H1 (cell line): ENCODE measurements around the gene GMCL1. TPM values are rescaled to one million over a fixed set of nuclear protein-coding genes. Genes with fewer than 3 reads are reported as not detected.

Experiments used
- CTCF ChIA-PET: fragments of 300-600 bp; sonication (Branson Sonifier 250); formaldehyde crosslinking; loops from one replicate; lab custom pipeline; 2021; ENCODE audit not compliant: partially characterized antibody; lab: Charles Lee
- POLR2A ChIA-PET: fragments of 300-600 bp; sonication (Branson Sonifier 250); formaldehyde crosslinking; loops from one replicate; lab custom pipeline; 2021; ENCODE audit warnings: inconsistent platforms; ENCODE audit not compliant: partially characterized antibody; lab: Charles Lee
- DNase-seq, 2 experiments: peaks; one replicate each; pipeline versions ENCODE4 v3.0.0 to v3.0.0-alpha.2; 2010 to 2022; ENCODE audit warnings: low spot score in 2 of 2, low read depth in 1 of 2, mixed read lengths in 1 of 2
- FAIRE-seq: peaks from 2 replicates; lab custom pipeline; 2011; peaks lifted over from hg19 to GRCh38; lab: Jason Lieb, UNC
- H2AFZ ChIP-seq: 2 replicates; pipeline ENCODE4 v1.8.1; 2012; ENCODE audit warnings: low read length, inconsistent platforms
- H2AK5ac ChIP-seq: 2 replicates; pipeline ENCODE4 v1.6.1; 2013; ENCODE audit warnings: low read depth, low read length
- H2BK120ac ChIP-seq: replicated peaks from 2 replicates; pipeline ENCODE3; 2013; ENCODE audit warnings: low read depth, low read length, inconsistent platforms
- H2BK12ac ChIP-seq: 2 replicates; pipeline ENCODE4 v1.6.1; 2013; ENCODE audit warnings: low read depth, low read length
- H2BK15ac ChIP-seq: 2 replicates; pipeline ENCODE4 v1.6.1; 2013; ENCODE audit warnings: low read length
- H2BK20ac ChIP-seq: 2 replicates; pipeline ENCODE4 v1.6.1; 2013; ENCODE audit warnings: low read length
- H2BK5ac ChIP-seq: 2 replicates; pipeline ENCODE4 v1.6.1; 2013; ENCODE audit warnings: low read depth, low read length
- H3K14ac ChIP-seq: 2 replicates; pipeline ENCODE4 v1.6.1; 2013; ENCODE audit warnings: inconsistent platforms; ENCODE audit not compliant: insufficient read length
- H3K18ac ChIP-seq: 2 replicates; pipeline ENCODE4 v1.6.1; 2013; ENCODE audit warnings: low read length; ENCODE audit errors: extremely low read depth
- H3K23ac ChIP-seq: 2 replicates; pipeline ENCODE4 v1.6.1; 2013; ENCODE audit warnings: inconsistent platforms; ENCODE audit not compliant: insufficient read length
- H3K23me2 ChIP-seq: 2 replicates; pipeline ENCODE4 v1.6.1; 2013; ENCODE audit warnings: low read depth, low read length
- H3K27ac ChIP-seq: 2 replicates; pipeline ENCODE4 v1.6.1; 2011; ENCODE audit warnings: low read depth, low read length, inconsistent platforms
- H3K27me3 ChIP-seq, 4 experiments: replicated peaks in 1 of 4; 1 replicate in 1 of 4; 2 replicates in 3 of 4; pipeline versions ENCODE4 v1.6.1 to v1.8.1; 2011 to 2013; ENCODE audit warnings: low read length in 3 of 4, mild to moderate bottlenecking in 3 of 4, inconsistent platforms in 2 of 4, mixed read lengths in 2 of 4, moderate library complexity in 1 of 4; ENCODE audit not compliant: control insufficient read depth in 3 of 4, insufficient read depth in 3 of 4; ENCODE audit errors: extremely low read depth in 1 of 4
- H3K36me3 ChIP-seq, 4 experiments: 2 replicates each; pipeline versions ENCODE4 v1.6.1 to v1.8.1; 2011 to 2013; ENCODE audit warnings: mild to moderate bottlenecking in 4 of 4, low read length in 3 of 4, moderate library complexity in 2 of 4, control low read depth in 1 of 4, inconsistent platforms in 1 of 4; ENCODE audit not compliant: insufficient read depth in 4 of 4, control insufficient read depth in 2 of 4
- H3K4ac ChIP-seq: replicated peaks from 2 replicates; pipeline ENCODE3; 2013; ENCODE audit warnings: low read length, low read depth, mixed read lengths, inconsistent platforms; ENCODE audit not compliant: insufficient read length
- H3K4me1 ChIP-seq, 4 experiments: replicated peaks in 1 of 4; 1 replicate in 1 of 4; 2 replicates in 3 of 4; pipeline versions ENCODE4 v1.6.1 to v1.8.1; 2011 to 2013; ENCODE audit warnings: low read length in 3 of 4, inconsistent platforms in 2 of 4, mixed read lengths in 1 of 4; ENCODE audit not compliant: insufficient read depth in 4 of 4, control insufficient read depth in 3 of 4
- H3K4me2 ChIP-seq, 2 experiments: 2 replicates each; pipeline versions ENCODE4 v1.6.1 to v1.8.1; 2011 to 2013; ENCODE audit warnings: low read depth in 2 of 2, low read length in 2 of 2, control low read depth in 1 of 2, inconsistent platforms in 1 of 2, mild to moderate bottlenecking in 1 of 2; ENCODE audit not compliant: insufficient read depth in 1 of 2
- H3K4me3 ChIP-seq, 4 experiments: fragments of 200-600, 300-600 bp in 1 of 4; sonication (generic), shearing (Covaris generic), sonication (Bioruptor Twin) in 1 of 4; 2 replicates each; pipeline versions ENCODE4 v1.5.1 to v1.8.1; 2011 to 2016; ENCODE audit warnings: low read length in 4 of 4, low read depth in 3 of 4, control low read depth in 2 of 4, inconsistent platforms in 2 of 4, mild to moderate bottlenecking in 2 of 4, mixed read lengths in 1 of 4, moderate library complexity in 1 of 4; ENCODE audit not compliant: insufficient read depth in 2 of 4; ENCODE audit errors: extremely low read depth in 1 of 4
- H3K56ac ChIP-seq: replicated peaks from 2 replicates; pipeline ENCODE3; 2013; ENCODE audit warnings: low read depth, mild to moderate bottlenecking, mixed read lengths, low read length, inconsistent platforms; ENCODE audit not compliant: insufficient read length
- H3K79me1 ChIP-seq: 2 replicates; pipeline ENCODE4 v1.6.1; 2013; ENCODE audit warnings: low read depth, low read length, control low read depth
- H3K79me2 ChIP-seq, 2 experiments: 2 replicates each; pipeline versions ENCODE4 v1.6.1 to v1.8.1; 2012 to 2013; ENCODE audit warnings: low read length in 2 of 2, mild to moderate bottlenecking in 2 of 2, inconsistent platforms in 1 of 2; ENCODE audit not compliant: insufficient read depth in 2 of 2, control insufficient read depth in 1 of 2
- H3K9ac ChIP-seq, 4 experiments: replicated peaks in 1 of 4; 1 replicate in 1 of 4; 2 replicates in 3 of 4; pipeline versions ENCODE4 v1.6.1 to v1.8.1; 2011 to 2013; ENCODE audit warnings: low read depth in 3 of 4, low read length in 3 of 4, control low read depth in 2 of 4, mild to moderate bottlenecking in 2 of 4, moderate library complexity in 2 of 4, inconsistent platforms in 1 of 4; ENCODE audit errors: extremely low read depth in 1 of 4
- H3K9me3 ChIP-seq, 2 experiments: 2 replicates each; pipeline versions ENCODE4 v1.6.1 to v1.8.1; 2012 to 2013; ENCODE audit warnings: mild to moderate bottlenecking in 2 of 2, moderate library complexity in 2 of 2, control low read depth in 1 of 2, inconsistent platforms in 1 of 2, low read depth in 1 of 2, low read length in 1 of 2, mixed read lengths in 1 of 2; ENCODE audit not compliant: insufficient read depth in 2 of 2
- H4K20me1 ChIP-seq, 2 experiments: replicated peaks in 1 of 2; 2 replicates each; pipeline versions ENCODE3 to v1.8.1; 2011 to 2013; ENCODE audit warnings: inconsistent platforms in 2 of 2, low read length in 2 of 2, mild to moderate bottlenecking in 1 of 2; ENCODE audit not compliant: insufficient read depth in 2 of 2, control insufficient read depth in 1 of 2
- H4K5ac ChIP-seq: 2 replicates; pipeline ENCODE4 v1.6.1; 2013; ENCODE audit warnings: low read length, low read depth, mixed read lengths, inconsistent platforms; ENCODE audit not compliant: insufficient read length
- H4K8ac ChIP-seq: 2 replicates; pipeline ENCODE4 v1.8.0; 2013; ENCODE audit warnings: mild to moderate bottlenecking, moderate library complexity, low read length, inconsistent platforms; ENCODE audit not compliant: insufficient read depth; ENCODE audit errors: extremely low read depth
- H4K91ac ChIP-seq: replicated peaks from 2 replicates; pipeline ENCODE3; 2013; ENCODE audit warnings: low read length, mixed read lengths, inconsistent platforms; ENCODE audit not compliant: insufficient read length
- ASH2L ChIP-seq: fragments of 200-600, 300-600 bp; sonication (generic); IDR thresholded peaks from one replicate; pipeline ENCODE4 v1.7.1; 2017; ENCODE audit warnings: low read length
- BRCA1 ChIP-seq: IDR thresholded peaks from 2 replicates; pipeline ENCODE4 v1.6.1; 2012; ENCODE audit warnings: low read depth, low read length, improper control_type of control experiment
- EP300 ChIP-seq, 2 experiments: IDR thresholded peaks; 1 replicate in 1 of 2; 2 replicates in 1 of 2; pipeline ENCODE4 v1.6.1; 2011 to 2012; ENCODE audit warnings: low read depth in 2 of 2, low read length in 2 of 2, mild to moderate bottlenecking in 2 of 2, borderline replicate concordance in 1 of 2, inconsistent platforms in 1 of 2, moderate library complexity in 1 of 2
- HDAC6 ChIP-seq: IDR thresholded peaks from one replicate; pipeline ENCODE4 v1.7.1; 2012; ENCODE audit warnings: low read depth, mild to moderate bottlenecking, inconsistent platforms, low read length, moderate library complexity
- MAFK ChIP-seq: IDR thresholded peaks from 2 replicates; pipeline ENCODE4 v1.6.1; 2012; ENCODE audit warnings: low read depth, mild to moderate bottlenecking, improper control_type of control experiment, low read length
- PHF8 ChIP-seq: fragments of 200-600 bp; sonication (generic); conservative IDR thresholded peaks from 2 replicates; pipeline ENCODE4 v1.7.1; 2012; ENCODE audit warnings: low read depth, mild to moderate bottlenecking, inconsistent platforms, low read length, moderate library complexity
- POLR2A ChIP-seq, 2 experiments: IDR thresholded peaks; 1 replicate in 1 of 2; 2 replicates in 1 of 2; pipeline ENCODE4 v1.6.1; 2011; ENCODE audit warnings: low read depth in 2 of 2, low read length in 2 of 2, mild to moderate bottlenecking in 2 of 2; ENCODE audit errors: control extremely low read depth in 1 of 2
- RBBP5 ChIP-seq: IDR thresholded peaks from 2 replicates; pipeline ENCODE4 v1.7.1; 2012; ENCODE audit warnings: low read depth, mild to moderate bottlenecking, inconsistent platforms, low read length, moderate library complexity, borderline replicate concordance
- RNF2 ChIP-seq: fragments of 200-900, 300-1000 bp; sonication (generic); IDR thresholded peaks from 2 replicates; pipeline ENCODE4 v1.7.1; 2016; ENCODE audit warnings: borderline replicate concordance, low read depth, mild to moderate bottlenecking, antibody characterized with exemption, low read length; ENCODE audit not compliant: poor library complexity, severe bottlenecking; ENCODE audit errors: missing control alignments
- SRF ChIP-seq: IDR thresholded peaks from 2 replicates; pipeline ENCODE4 v1.6.1; 2011; ENCODE audit warnings: mild to moderate bottlenecking, low read depth, low read length, moderate library complexity
- SUZ12 ChIP-seq: fragments of 200-600 bp; sonication (generic); IDR thresholded peaks from 2 replicates; pipeline ENCODE4 v1.6.1; 2012; ENCODE audit warnings: mild to moderate bottlenecking, inconsistent platforms, low read length, moderate library complexity, mixed read lengths
- TAF1 ChIP-seq: IDR thresholded peaks from 2 replicates; pipeline ENCODE4 v1.6.1; 2011; ENCODE audit warnings: mild to moderate bottlenecking, low read depth, low read length
- USF2 ChIP-seq: IDR thresholded peaks from 2 replicates; pipeline ENCODE4 v1.6.1; 2011; ENCODE audit warnings: low read length, improper control_type of control experiment
- WGBS, 2 experiments: shearing (Covaris generic) in 1 of 2; methylation state at CpG; one replicate each; pipeline versions ENCODE4 v1.1.6 to v1.1.7; 2013 to 2015; ENCODE audit warnings: low lambda C conversion rate in 2 of 2, mixed read lengths in 2 of 2, inconsistent platforms in 1 of 2, low coverage in 1 of 2, missing lambda C conversion rate in 1 of 2; ENCODE audit not compliant: insufficient replicate concordance in 2 of 2, insufficient coverage in 1 of 2, insufficient read length in 1 of 2; ENCODE audit errors: extremely low coverage in 1 of 2, missing lambda C conversion rate in 1 of 2; 5-methylcytosine and 5-hydroxymethylcytosine counted together
- polyA plus RNA-seq, 7 experiments: library from polyadenylated mRNA; depleted of rRNA in 3 of 7; stranded (reverse) in 5 of 7; unstranded in 2 of 7; fragments of >200 nt in 5 of 7; fragments of 200-250 nt in 2 of 7; gene quantifications; 1 replicate in 5 of 7; 2 replicates in 1 of 7; 4 replicates in 1 of 7; pipeline versions ENCODE4 v1.2.1 to v1.2.3, GENCODE V29; 2011 to 2013; ENCODE audit warnings: missing spikeins in 2 of 7, mixed read lengths in 2 of 7
- total RNA-seq: library from RNA; stranded (reverse); fragmentation: NEBNext Ultra II Directional; extraction: Animal tissue kit (Norgen Biotek cat#: 25700); gene quantifications from 2 replicates; pipeline ENCODE4 v1.2.1, GENCODE V29; 2021

The GMCL1 gene
- total and polyA plus RNA-seq, 2 of the 8 experiments (the other 6 are each of a cell fraction or from before 2014, with no cell fraction given), result 6.5 to 21.9 TPM

GRCh38 chr2:69916106-69916505 is 86.6 kb downstream of the GMCL1 start:
- Histone ChIP-seq H3K4me1 (no peaks in the 10 kb centered on the region), H3K4ac (no peak overlapping the region), H3K4me3 (peak overlapping the region in 2 of 4 experiments; percentile 41 to 88; a peak in 2 of 8 replicates), H3K36me3 (no peaks in the 10 kb centered on the region; a peak in 1 of 8 replicates), H3K18ac (no peak overlapping the region), H3K14ac (no peak overlapping the region), H3K23me2 (peaks cover 4% of the 10 kb centered on the region; the same call in 1 of the 2 replicates), H3K23ac (no peak overlapping the region), H3K56ac (no peak overlapping the region), H2AFZ (no peak overlapping the region), H2BK120ac (no peak overlapping the region), H2BK12ac (no peak overlapping the region), H4K5ac (no peak overlapping the region), H2BK20ac (no peak overlapping the region), H3K79me1 (no peaks in the 10 kb centered on the region), H3K9me3 (no peaks in the 10 kb centered on the region), H2AK5ac (no peak overlapping the region), H3K4me2 (peak overlapping the region; percentile 74 to 79; a peak in 2 of 4 replicates), H4K91ac (no peak overlapping the region), H2BK5ac (no peak overlapping the region), H3K9ac (no peak overlapping the region), H3K27me3 (no peaks in the 10 kb centered on the region), H4K20me1 (peaks cover 0 to 2% of the 10 kb centered on the region in 2 experiments), H3K27ac (no peak overlapping the region), H4K8ac (no peak overlapping the region), H3K79me2 (no peaks in the 10 kb centered on the region), H2BK15ac (no peak overlapping the region)
- 84% methylated on average over 2 of the region's 2 CpGs; no CpG with 5 or more reads in 1 of the 2 experiments for WGBS, 2 experiments
- CTCF ChIA-PET, result interaction anchor here (1.0 to 1.6 kb wide), 4 partner anchors 141 to 157 kb away, joined by 3 to 4 read pairs (median 3); no protein-coding TSS in a partner anchor
- FAIRE-seq (no peak), DNase-seq (no peak)
- POLR2A ChIA-PET, result interaction anchor here (0.5 to 11.6 kb wide), 7 partner anchors 21 to 270 kb away, joined by 3 to 180 read pairs (median 3); partner anchors contain the start of gene PCBP1
- TF ChIP-seq TAF1 (no peak), RBBP5 (no peak), ASH2L (no peak), EP300 (IDR thresholded peaks at IDR 0.05; ENCODE audit: borderline replicate concordance in 1 of 2, low read depth in 2 of 2, low read length in 2 of 2) (no peak), USF2 (no peak), PHF8 (no peak), POLR2A (IDR thresholded peaks at IDR 0.05; ENCODE audit: control extremely low read depth in 1 of 2, low read depth in 2 of 2, low read length in 2 of 2) (no peak), SUZ12 (no peak), RNF2 (no peak), HDAC6 (no peak), SRF (no peak), BRCA1 (no peak), MAFK (no peak)
